ENCODE data around the gene METTL16. TPM values are rescaled to one million over a fixed set of nuclear protein-coding genes. Genes with fewer than 3 reads are reported as not detected.

Gene METTL16
- total RNA-seq, 1 donor from 2014 or later = 20.8 TPM

- peaks cover 85% of the 10 kb centered on the region for H3K36me3 ChIP-seq
- TF ChIP-seq, protein P1, sequence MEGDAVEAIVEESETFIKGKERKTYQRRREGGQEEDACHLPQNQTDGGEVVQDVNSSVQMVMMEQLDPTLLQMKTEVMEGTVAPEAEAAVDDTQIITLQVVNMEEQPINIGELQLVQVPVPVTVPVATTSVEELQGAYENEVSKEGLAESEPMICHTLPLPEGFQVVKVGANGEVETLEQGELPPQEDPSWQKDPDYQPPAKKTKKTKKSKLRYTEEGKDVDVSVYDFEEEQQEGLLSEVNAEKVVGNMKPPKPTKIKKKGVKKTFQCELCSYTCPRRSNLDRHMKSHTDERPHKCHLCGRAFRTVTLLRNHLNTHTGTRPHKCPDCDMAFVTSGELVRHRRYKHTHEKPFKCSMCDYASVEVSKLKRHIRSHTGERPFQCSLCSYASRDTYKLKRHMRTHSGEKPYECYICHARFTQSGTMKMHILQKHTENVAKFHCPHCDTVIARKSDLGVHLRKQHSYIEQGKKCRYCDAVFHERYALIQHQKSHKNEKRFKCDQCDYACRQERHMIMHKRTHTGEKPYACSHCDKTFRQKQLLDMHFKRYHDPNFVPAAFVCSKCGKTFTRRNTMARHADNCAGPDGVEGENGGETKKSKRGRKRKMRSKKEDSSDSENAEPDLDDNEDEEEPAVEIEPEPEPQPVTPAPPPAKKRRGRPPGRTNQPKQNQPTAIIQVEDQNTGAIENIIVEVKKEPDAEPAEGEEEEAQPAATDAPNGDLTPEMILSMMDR (IDR thresholded peaks at IDR 0.05; ENCODE audit: borderline replicate concordance) = no peak
- H3K4me3 ChIP-seq = no peak overlapping the region
- peaks cover 3% of the 10 kb centered on the region for H3K4me1 ChIP-seq
- no peak overlapping the region for H3K27ac ChIP-seq (replicated peaks)
- DNase-seq = no peak
- intact Hi-C loops (cut with micrococcal nuclease) = no loop called here
- no peaks in the 10 kb centered on the region for H3K9me3 ChIP-seq (replicated peaks)
- H3K27me3 ChIP-seq (ENCODE audit: low read depth) = no peaks in the 10 kb centered on the region
These were observed 134.0 kb downstream of the METTL16 start for GRCh38 chr17:2377659-2378058.

- DNase-seq = no peak
- intact Hi-C loops (cut with micrococcal nuclease) = no loop called here
- Histone ChIP-seq H3K4me1 (no peaks in the 10 kb centered on the region), H3K27me3 (ENCODE audit: low read depth) (no peaks in the 10 kb centered on the region), H3K36me3 (peaks cover 95% of the 10 kb centered on the region), H3K4me3 (no peak overlapping the region), H3K27ac (replicated peaks) (no peak overlapping the region), H3K9me3 (replicated peaks) (no peaks in the 10 kb centered on the region)
- TF ChIP-seq, protein P1 (IDR thresholded peaks at IDR 0.05; ENCODE audit: borderline replicate concordance) = no peak
These were observed 135.6 kb downstream of the METTL16 start for GRCh38 chr17:2376107-2376506.

DNA sequence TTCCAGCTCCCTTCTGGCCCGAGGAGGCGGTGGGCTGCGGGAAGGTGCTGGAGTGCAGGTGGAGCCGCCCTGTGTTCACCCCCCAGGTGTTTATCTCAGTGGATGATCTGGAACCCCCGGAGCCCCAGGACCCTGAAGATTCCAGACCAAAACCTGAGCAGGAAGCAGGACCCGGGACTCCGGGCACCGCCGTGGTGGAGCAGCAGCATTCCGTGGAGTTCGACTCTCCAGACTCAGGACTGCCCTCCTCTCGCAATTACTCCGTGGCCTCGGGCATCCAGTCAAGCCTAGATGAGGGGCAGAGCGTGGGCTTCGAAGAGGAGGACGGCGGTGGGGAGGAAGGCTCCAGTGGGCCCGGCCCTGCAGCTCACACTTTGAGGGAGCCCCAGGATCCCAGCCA is 136.3 kb downstream of the METTL16 start:
- no peaks in the 10 kb centered on the region for H3K4me1 ChIP-seq
- H3K9me3 ChIP-seq (replicated peaks) = no peaks in the 10 kb centered on the region
- TF ChIP-seq, protein P1 (IDR thresholded peaks at IDR 0.05; ENCODE audit: borderline replicate concordance) = no peak
- no peak overlapping the region for H3K4me3 ChIP-seq
- DNase-seq = no peak
- H3K27me3 ChIP-seq (ENCODE audit: low read depth) = no peaks in the 10 kb centered on the region
- intact Hi-C loops (cut with micrococcal nuclease) = no loop called here
- H3K27ac ChIP-seq (replicated peaks) = no peak overlapping the region
- H3K36me3 ChIP-seq = peaks cover 89% of the 10 kb centered on the region

DNA sequence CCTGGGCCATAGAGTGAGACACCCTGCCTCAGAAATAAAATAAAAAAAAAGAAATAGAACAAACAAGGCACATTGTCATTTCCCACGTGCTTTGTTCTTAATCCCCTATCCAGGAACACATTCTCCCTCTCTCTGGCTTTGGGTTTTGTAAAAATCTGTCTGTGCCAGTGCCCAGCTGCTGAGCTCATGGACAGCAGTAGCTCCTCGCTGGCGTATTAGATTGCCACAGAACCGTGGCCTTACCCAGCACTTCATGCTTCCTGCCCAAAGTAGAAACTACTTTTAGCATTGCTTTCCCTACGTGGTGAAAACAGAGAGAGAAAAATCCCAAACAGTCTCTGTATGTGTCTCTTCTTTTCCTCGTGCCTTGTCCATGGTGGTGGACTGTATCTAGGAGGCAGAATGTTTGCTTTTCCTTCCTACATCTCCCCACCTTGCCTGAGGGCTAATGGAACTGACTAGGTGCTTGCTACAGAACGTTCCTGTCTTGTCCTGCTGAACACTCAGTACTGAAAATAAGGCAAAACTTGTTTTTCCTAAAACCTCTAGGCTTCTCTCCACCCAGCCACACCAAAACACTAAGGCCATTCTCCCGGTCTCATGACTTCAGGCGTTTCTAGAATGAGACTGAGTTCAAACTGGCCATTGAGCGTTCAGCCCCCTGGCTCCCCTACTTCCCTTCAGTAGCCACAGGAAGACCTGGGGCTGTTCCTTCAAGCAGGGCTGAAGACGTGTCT is 137.0 kb downstream of the METTL16 start:
- Histone ChIP-seq H3K9me3 (replicated peaks) (no peaks in the 10 kb centered on the region), H3K27me3 (ENCODE audit: low read depth) (no peaks in the 10 kb centered on the region), H3K4me3 (no peak overlapping the region), H3K4me1 (peaks cover 5% of the 10 kb centered on the region), H3K27ac (replicated peaks) (no peak overlapping the region), H3K36me3 (peaks cover 82% of the 10 kb centered on the region)
- TF ChIP-seq, protein P1 (IDR thresholded peaks at IDR 0.05; ENCODE audit: borderline replicate concordance) = no peak
- DNase-seq = no peak
- intact Hi-C loops (cut with micrococcal nuclease) = no loop called here

- H3K27me3 ChIP-seq (ENCODE audit: low read depth) = no peaks in the 10 kb centered on the region
- intact Hi-C loops (cut with micrococcal nuclease) = no loop called here
- H3K4me1 ChIP-seq = peaks cover 20% of the 10 kb centered on the region
- TF ChIP-seq, protein P1 (IDR thresholded peaks at IDR 0.05; ENCODE audit: borderline replicate concordance) = no peak
- no peak overlapping the region for H3K27ac ChIP-seq (replicated peaks)
- H3K9me3 ChIP-seq (replicated peaks) = no peaks in the 10 kb centered on the region
- peaks cover 68% of the 10 kb centered on the region for H3K36me3 ChIP-seq
- H3K4me3 ChIP-seq = no peak overlapping the region
- no peak for DNase-seq
These were observed 138.5 kb downstream of the METTL16 start for GRCh38 chr17:2373179-2373578.

Measured in left ventricle myocardium inferior (tissue), 1 donor.